ENCODE measurements around the gene ESRRA. TPM values are rescaled to one million over a fixed set of nuclear protein-coding genes. Genes with fewer than 3 reads are reported as not detected.

The ESRRA gene
- total and polyA plus RNA-seq, 2 of the 13 experiments (the other 11 are each of a cell fraction or from before 2014, with no cell fraction given) = 18.1 to 36.3 TPM

- TF ChIP-seq ARID4A (CRISPR knock-in tag; IDR thresholded peaks at IDR 0.05; ENCODE audit: borderline replicate concordance) (peak; percentile 17; the same call in 1 of the 2 replicates), ZNF329 (CRISPR knock-in tag; IDR thresholded peaks at IDR 0.05; ENCODE audit: low read depth) (no peak), CBX5 (CRISPR knock-in tag; IDR thresholded peaks at IDR 0.05; ENCODE audit: borderline replicate concordance) (no peak), ZFY (CRISPR knock-in tag; IDR thresholded peaks at IDR 0.05) (no peak), SOX6 (IDR thresholded peaks at IDR 0.05) (no peak), SOX6 (CRISPR knock-in tag; IDR thresholded peaks at IDR 0.05) (0 out of 2 replicates have a peak, but pooled peaks have one; percentile 4), THAP8 (CRISPR knock-in tag; IDR thresholded peaks at IDR 0.05; ENCODE audit: borderline replicate concordance) (no peak), ZNF331 (CRISPR knock-in tag; IDR thresholded peaks at IDR 0.05) (no peak), MXD4 (CRISPR knock-in tag; IDR thresholded peaks at IDR 0.05) (peak; percentile 47; the same call in 1 of the 2 replicates), UBTF (CRISPR knock-in tag; IDR thresholded peaks at IDR 0.05) (peak; percentile 54), PRDM15 (CRISPR knock-in tag; IDR thresholded peaks at IDR 0.05) (no peak), ZNF713 (CRISPR knock-in tag; IDR thresholded peaks at IDR 0.05) (0 out of 2 replicates have a peak, but pooled peaks have one; percentile 47)
- TF ChIP-seq, protein P1, sequence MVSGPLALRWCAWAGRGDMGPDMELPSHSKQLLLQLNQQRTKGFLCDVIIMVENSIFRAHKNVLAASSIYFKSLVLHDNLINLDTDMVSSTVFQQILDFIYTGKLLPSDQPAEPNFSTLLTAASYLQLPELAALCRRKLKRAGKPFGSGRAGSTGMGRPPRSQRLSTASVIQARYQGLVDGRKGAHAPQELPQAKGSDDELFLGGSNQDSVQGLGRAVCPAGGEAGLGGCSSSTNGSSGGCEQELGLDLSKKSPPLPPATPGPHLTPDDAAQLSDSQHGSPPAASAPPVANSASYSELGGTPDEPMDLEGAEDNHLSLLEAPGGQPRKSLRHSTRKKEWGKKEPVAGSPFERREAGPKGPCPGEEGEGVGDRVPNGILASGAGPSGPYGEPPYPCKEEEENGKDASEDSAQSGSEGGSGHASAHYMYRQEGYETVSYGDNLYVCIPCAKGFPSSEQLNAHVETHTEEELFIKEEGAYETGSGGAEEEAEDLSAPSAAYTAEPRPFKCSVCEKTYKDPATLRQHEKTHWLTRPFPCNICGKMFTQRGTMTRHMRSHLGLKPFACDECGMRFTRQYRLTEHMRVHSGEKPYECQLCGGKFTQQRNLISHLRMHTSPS (CRISPR knock-in tag; IDR thresholded peaks at IDR 0.05; ENCODE audit: low read depth) = peak; percentile 75; the same call in 1 of the 2 replicates
Observed at GRCh38 chr11:64331569-64332371, 26.4 kb downstream of the ESRRA start (continued).
